ENCODE data around the gene TAT. TPM values are rescaled to one million over a fixed set of nuclear protein-coding genes. Genes with fewer than 3 reads are reported as not detected.
"Not testable (repeated sequence)": the region's sequence is repeated elsewhere in the genome, so short reads cannot be mapped to it uniquely, and the experiment has no call there.

Gene TAT
- total and polyA plus RNA-seq, 2 experiments from 2014 or later, result not detected

- in situ Hi-C loops (cut with MboI), result no loop called here
- no peaks in the 10 kb centered on the region for H4K20me1 ChIP-seq (ENCODE audit: insufficient read depth)
- H3K27me3 ChIP-seq (replicated peaks; ENCODE audit: insufficient read depth), result peaks cover 7% of the 10 kb centered on the region
- no peak for DNase-seq
- 57% methylated on average over 5 of the region's 5 CpGs for WGBS, 2 experiments (ENCODE audit: low coverage in 1 of 2, low lambda C conversion rate in 2 of 2, missing lambda C conversion rate in 2 of 2)
- no peak overlapping the region for H3K27ac ChIP-seq
- no peak overlapping the region for H3K4me3 ChIP-seq
- no peaks in the 10 kb centered on the region for H3K9me2 ChIP-seq (ENCODE audit: insufficient read depth)
- no peak overlapping the region for H2AFZ ChIP-seq
- no peaks in the 10 kb centered on the region for H3K9me3 ChIP-seq (ENCODE audit: low read depth)
- no peak for TF ChIP-seq EZH2phosphoT487 (IDR thresholded peaks at IDR 0.05; ENCODE audit: insufficient read depth, low read depth)
- TF ChIP-seq EZH2 (IDR thresholded peaks at IDR 0.05; ENCODE audit: insufficient read depth, poor library complexity, severe bottlenecking), result no peak
- H3K9ac ChIP-seq, result no peak overlapping the region
- no peaks in the 10 kb centered on the region for H3F3A ChIP-seq (ENCODE audit: insufficient read depth)
- H3K36me3 ChIP-seq (ENCODE audit: low read depth), result no peaks in the 10 kb centered on the region
- no peaks in the 10 kb centered on the region for H3K79me2 ChIP-seq (ENCODE audit: insufficient read depth)
- no peaks in the 10 kb centered on the region for H3K4me1 ChIP-seq (ENCODE audit: insufficient read depth)
- no peak overlapping the region for H3K4me2 ChIP-seq (ENCODE audit: unreplicated experiment)
These were observed 17.2 kb upstream of the TAT start for GRCh38 chr16:71594000-71594646.

- Histone ChIP-seq H3K4me3 (no peak overlapping the region), H2AFZ (no peak overlapping the region), H4K20me1 (ENCODE audit: insufficient read depth) (no peaks in the 10 kb centered on the region), H3K4me1 (ENCODE audit: insufficient read depth) (no peaks in the 10 kb centered on the region), H3K9me3 (ENCODE audit: low read depth) (no peaks in the 10 kb centered on the region), H3K9ac (no peak overlapping the region), H3K27me3 (replicated peaks; ENCODE audit: insufficient read depth) (peaks cover 7% of the 10 kb centered on the region), H3K79me2 (ENCODE audit: insufficient read depth) (no peaks in the 10 kb centered on the region), H3K4me2 (ENCODE audit: unreplicated experiment) (no peak overlapping the region), H3F3A (ENCODE audit: insufficient read depth) (no peaks in the 10 kb centered on the region), H3K36me3 (ENCODE audit: low read depth) (no peaks in the 10 kb centered on the region), H3K27ac (no peak overlapping the region), H3K9me2 (ENCODE audit: insufficient read depth) (no peaks in the 10 kb centered on the region)
- TF ChIP-seq EZH2 (IDR thresholded peaks at IDR 0.05; ENCODE audit: insufficient read depth, poor library complexity, severe bottlenecking) (no peak), EZH2phosphoT487 (IDR thresholded peaks at IDR 0.05; ENCODE audit: insufficient read depth, low read depth) (no peak)
- 18 to 21% methylated on average over 3 of the region's 3 CpGs for WGBS, 2 experiments (ENCODE audit: low coverage in 1 of 2, low lambda C conversion rate in 2 of 2, missing lambda C conversion rate in 2 of 2)
- DNase-seq, result no peak
- in situ Hi-C loops (cut with MboI), result no loop called here
These were observed 16.4 kb upstream of the TAT start for GRCh38 chr16:71593048-71593999.

- no peaks in the 10 kb centered on the region for H3K9me3 ChIP-seq (ENCODE audit: low read depth)
- H3K9me2 ChIP-seq (ENCODE audit: insufficient read depth), result no peaks in the 10 kb centered on the region
- no peak overlapping the region for H3K4me3 ChIP-seq
- in situ Hi-C loops (cut with MboI), result no loop called here
- DNase-seq, result no peak
- WGBS, 2 experiments (ENCODE audit: low coverage in 1 of 2, low lambda C conversion rate in 2 of 2, missing lambda C conversion rate in 2 of 2), result 30 to 39% methylated on average over 3 of the region's 3 CpGs
- no peak for TF ChIP-seq EZH2phosphoT487 (IDR thresholded peaks at IDR 0.05; ENCODE audit: insufficient read depth, low read depth)
- TF ChIP-seq EZH2 (IDR thresholded peaks at IDR 0.05; ENCODE audit: insufficient read depth, poor library complexity, severe bottlenecking), result no peak
- no peaks in the 10 kb centered on the region for H3K36me3 ChIP-seq (ENCODE audit: low read depth)
- no peaks in the 10 kb centered on the region for H4K20me1 ChIP-seq (ENCODE audit: insufficient read depth)
- H3K4me2 ChIP-seq (ENCODE audit: unreplicated experiment), result no peak overlapping the region
- H3K27ac ChIP-seq, result no peak overlapping the region
- no peaks in the 10 kb centered on the region for H3F3A ChIP-seq (ENCODE audit: insufficient read depth)
- peaks cover 6% of the 10 kb centered on the region for H3K27me3 ChIP-seq (replicated peaks; ENCODE audit: insufficient read depth)
- no peaks in the 10 kb centered on the region for H3K79me2 ChIP-seq (ENCODE audit: insufficient read depth)
- H2AFZ ChIP-seq, result no peak overlapping the region
- no peak overlapping the region for H3K9ac ChIP-seq
- no peaks in the 10 kb centered on the region for H3K4me1 ChIP-seq (ENCODE audit: insufficient read depth)
These were observed 15.0 kb upstream of the TAT start for GRCh38 chr16:71591917-71592316.

GRCh38 chr16:71590584-71590983 lies 13.7 kb upstream of the TAT start:
- no peak overlapping the region for H3K4me2 ChIP-seq (ENCODE audit: unreplicated experiment)
- no peaks in the 10 kb centered on the region for H3K4me1 ChIP-seq (ENCODE audit: insufficient read depth)
- no peaks in the 10 kb centered on the region for H3K79me2 ChIP-seq (ENCODE audit: insufficient read depth)
- H4K20me1 ChIP-seq (ENCODE audit: insufficient read depth), result no peaks in the 10 kb centered on the region
- no peak overlapping the region for H2AFZ ChIP-seq
- H3K36me3 ChIP-seq (ENCODE audit: low read depth), result no peaks in the 10 kb centered on the region
- WGBS, 2 experiments (ENCODE audit: low coverage in 1 of 2, low lambda C conversion rate in 2 of 2, missing lambda C conversion rate in 2 of 2), result 29 to 37% methylated on average over 4 of the region's 4 CpGs
- no peaks in the 10 kb centered on the region for H3F3A ChIP-seq (ENCODE audit: insufficient read depth)
- in situ Hi-C loops (cut with MboI), result no loop called here
- no peak overlapping the region for H3K4me3 ChIP-seq
- peaks cover 5% of the 10 kb centered on the region; the same call in 1 of the 2 replicates for H3K27me3 ChIP-seq (replicated peaks; ENCODE audit: insufficient read depth)
- TF ChIP-seq EZH2phosphoT487 (IDR thresholded peaks at IDR 0.05; ENCODE audit: insufficient read depth, low read depth) (no peak), EZH2 (IDR thresholded peaks at IDR 0.05; ENCODE audit: insufficient read depth, poor library complexity, severe bottlenecking) (no peak)
- no peak overlapping the region for H3K9ac ChIP-seq
- no peak for DNase-seq
- H3K9me3 ChIP-seq (ENCODE audit: low read depth), result no peaks in the 10 kb centered on the region
- H3K9me2 ChIP-seq (ENCODE audit: insufficient read depth), result no peaks in the 10 kb centered on the region
- no peak overlapping the region for H3K27ac ChIP-seq

GRCh38 chr16:71590071-71590470 lies 13.2 kb upstream of the TAT start:
- H3K4me2 ChIP-seq (ENCODE audit: unreplicated experiment); H3K9me2 ChIP-seq (ENCODE audit: insufficient read depth); H3K79me2 ChIP-seq (ENCODE audit: insufficient read depth); in situ Hi-C loops (cut with MboI); H3K4me1 ChIP-seq (ENCODE audit: insufficient read depth); DNase-seq; H3K27me3 ChIP-seq (replicated peaks; ENCODE audit: insufficient read depth); H2AFZ ChIP-seq; H3K9me3 ChIP-seq (ENCODE audit: low read depth); H3K4me3 ChIP-seq; H4K20me1 ChIP-seq (ENCODE audit: insufficient read depth); H3K36me3 ChIP-seq (ENCODE audit: low read depth); H3F3A ChIP-seq (ENCODE audit: insufficient read depth); H3K27ac ChIP-seq; H3K9ac ChIP-seq: not testable (repeated sequence)
- no CpG with 5 or more reads among the region's 2 CpGs for WGBS, 2 experiments (ENCODE audit: low coverage in 1 of 2, low lambda C conversion rate in 2 of 2, missing lambda C conversion rate in 2 of 2)

- H2AFZ ChIP-seq; H3K4me2 ChIP-seq (ENCODE audit: unreplicated experiment); in situ Hi-C loops (cut with MboI); H3K79me2 ChIP-seq (ENCODE audit: insufficient read depth); H3K9me3 ChIP-seq (ENCODE audit: low read depth); H3K9ac ChIP-seq; H3K36me3 ChIP-seq (ENCODE audit: low read depth); H3F3A ChIP-seq (ENCODE audit: insufficient read depth); DNase-seq; H3K4me3 ChIP-seq; H3K9me2 ChIP-seq (ENCODE audit: insufficient read depth); H4K20me1 ChIP-seq (ENCODE audit: insufficient read depth); H3K27ac ChIP-seq; H3K4me1 ChIP-seq (ENCODE audit: insufficient read depth): not testable (repeated sequence)
- H3K27me3 ChIP-seq (replicated peaks; ENCODE audit: insufficient read depth), result peaks cover 14% of the 10 kb centered on the region; the same call in 1 of the 2 replicates
- WGBS, 2 experiments (ENCODE audit: low coverage in 1 of 2, low lambda C conversion rate in 2 of 2, missing lambda C conversion rate in 2 of 2), result 64 to 74% methylated on average over 11 to 28 of the region's 30 CpGs
These were observed 12.4 kb upstream of the TAT start for GRCh38 chr16:71589334-71589733.

Data from GM23248 (cell line).